Heart right ventricle (tissue), 16 donors: ENCODE results near the gene HACL1. TPM values are rescaled to one million over a fixed set of nuclear protein-coding genes. Genes with fewer than 3 reads are reported as not detected.
A peak's percentile ranks its signal among the peaks of the same experiment; 100 is the strongest.

Experiments
- ATAC-seq, 8 donors: fragments of 200-7000 bp; cut with Tn5 transposase; one replicate each; pipeline ENCODE4 v1.9.1; 2020; ENCODE audit warnings: mild to moderate bottlenecking in 8 of 8, moderate library complexity in 8 of 8, moderate number of reproducible peaks in 1 of 8
- DNase-seq, 2 donors: peaks; one replicate each; pipeline ENCODE4 v3.0.0-alpha.2; 2020
- H3K27ac ChIP-seq, 10 donors: fragments of 200-600 bp; sonication (generic) in 2 of 10; one replicate each; pipeline versions ENCODE4 v1.5.0 to v1.8.0; 2020 to 2022; ENCODE audit warnings: mild to moderate bottlenecking in 3 of 10
- H3K27me3 ChIP-seq, 7 donors: fragments of 200-600 bp; one replicate each; pipeline ENCODE4 v1.8.0; 2021 to 2022; ENCODE audit warnings: mild to moderate bottlenecking in 2 of 7
- H3K36me3 ChIP-seq, 9 donors: fragments of 200-600 bp; sonication (generic) in 1 of 9; one replicate each; pipeline versions ENCODE4 v1.5.0 to v1.8.0; 2020 to 2022; ENCODE audit warnings: mild to moderate bottlenecking in 2 of 9
- H3K4me1 ChIP-seq, 9 donors: fragments of 200-600 bp; sonication (generic) in 1 of 9; one replicate each; pipeline versions ENCODE4 v1.5.0 to v1.8.0; 2020 to 2022; ENCODE audit warnings: mild to moderate bottlenecking in 4 of 9
- H3K4me3 ChIP-seq, 10 donors: fragments of 200-600 bp; sonication (generic) in 2 of 10; one replicate each; pipeline versions ENCODE4 v1.5.0 to v1.8.0; 2020 to 2022; ENCODE audit warnings: mild to moderate bottlenecking in 7 of 10, moderate library complexity in 2 of 10
- H3K9me3 ChIP-seq, 11 donors: fragments of 200-600 bp in 10 of 11; sonication (generic) in 2 of 11; one replicate each; pipeline versions ENCODE4 v1.5.0 to v1.8.0; 2013 to 2022; ENCODE audit warnings: mild to moderate bottlenecking in 2 of 11, control low read depth in 1 of 11, moderate library complexity in 1 of 11
- whole genome bisulfite sequencing, 2 donors: extraction: QIAGEN DNeasy Blood & Tissue Kit; methylation state at CpG; one replicate each; pipeline ENCODE4 v1.1.7; 2013; ENCODE audit warnings: inconsistent platforms in 1 of 2; 5-methylcytosine and 5-hydroxymethylcytosine counted together
- intact Hi-C, 10 donors: fragments of 100-400 bp; cut with DNase I; formaldehyde crosslinking; loops; one replicate each; pipeline versions ENCODE4 v1.11.1 to v1.14.2; 2022
- polyA plus RNA-seq, 2 donors: library from polyadenylated mRNA; stranded (reverse); fragments of 200-250 nt; gene quantifications; one replicate each; pipeline ENCODE4 v1.2.3, GENCODE V29; 2013
- total RNA-seq, 10 donors: library from RNA; stranded (reverse); fragmentation: NEBNext Ultra II Directional in 3 of 10; extraction: Animal tissue kit (Norgen Biotek cat#: 25700) in 3 of 10; gene quantifications; one replicate each; pipeline versions ENCODE4 v1.2.1 to v1.2.4, GENCODE V29; 2021 to 2023
- TF ChIP-seq, protein P1 (sequence below), 9 donors: fragments of 200-600 bp; sonication (generic) in 2 of 9; IDR thresholded peaks; one replicate each; pipeline versions ENCODE4 v1.5.0 to v1.8.0; 2021 to 2022; ENCODE audit warnings: antibody characterized with exemption in 9 of 9, mild to moderate bottlenecking in 5 of 9, moderate library complexity in 1 of 9
- donor health status: Arrhythmogenic right ventricular cardiomyopathy.
- donor health status: ischemic (EF 13 %, LVEDD 7.1; RV severe dilation, severe dysfunction).
- donor health status: healthy with polysubstance abuse.
- donor health status: DM: no; HTN: yes; CAD: no.
- donor health status: DM: no; HTN: no; CAD: no.
- donor health status: ischemic (EF 25% LVEDD 6.9; RV normal size, moderate dysfunction).
- donor health status: ischemic (EF 25% LVEDD 5.7; RV mildly dilated, moderate dysfunction).
- donor health status: healthy.
- donor health status: DM: yes; HTN: yes; CAD: no.
- donor health status: Ischemic cardiomyopathy.
- donor health status: ischemic (EF 35%, LVEDD 5.7; RV mildly dilated, moderate dysfunction).
- donor health status: nonischemic (EF 11% LVEDD 7.7; RV severe dilation, severe dysfunction).
- donor health status: DM: yes; HTN: yes; CAD: no.
- donor health status: PGD.
- donor health status: ischemic (EF 29% LVEDD 5.4; RV normal size, mild dysfunction).
- donor health status: nonischemic (EF 23%, LVEDD 6.1; RV moderate dilation, normal function).

The HACL1 gene
- total and polyA plus RNA-seq, 12 donors = 7.5 to 20.5 (median 13.5) TPM

DNA sequence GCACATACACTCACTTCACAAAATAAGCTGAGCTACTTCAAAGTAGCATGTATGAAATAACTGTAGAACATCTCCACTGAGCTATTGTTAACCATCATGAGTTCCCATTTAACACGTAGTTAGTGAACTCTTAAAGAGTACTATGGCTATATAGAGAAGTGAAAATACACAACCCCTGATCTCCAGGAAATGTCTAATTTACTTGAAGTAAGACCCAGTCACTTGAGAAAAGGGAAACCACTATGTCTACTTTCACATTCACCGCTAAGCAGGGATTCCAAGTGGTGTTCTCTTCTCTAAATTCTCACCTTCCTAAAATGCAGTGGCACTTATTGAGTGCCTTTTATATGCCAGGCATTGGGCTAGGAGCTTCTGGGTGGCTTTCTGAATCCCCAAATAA, 44.9 kb downstream of the HACL1 start:
- no peaks in the 10 kb centered on the region for H3K9me3 ChIP-seq
- TF ChIP-seq, protein P1, sequence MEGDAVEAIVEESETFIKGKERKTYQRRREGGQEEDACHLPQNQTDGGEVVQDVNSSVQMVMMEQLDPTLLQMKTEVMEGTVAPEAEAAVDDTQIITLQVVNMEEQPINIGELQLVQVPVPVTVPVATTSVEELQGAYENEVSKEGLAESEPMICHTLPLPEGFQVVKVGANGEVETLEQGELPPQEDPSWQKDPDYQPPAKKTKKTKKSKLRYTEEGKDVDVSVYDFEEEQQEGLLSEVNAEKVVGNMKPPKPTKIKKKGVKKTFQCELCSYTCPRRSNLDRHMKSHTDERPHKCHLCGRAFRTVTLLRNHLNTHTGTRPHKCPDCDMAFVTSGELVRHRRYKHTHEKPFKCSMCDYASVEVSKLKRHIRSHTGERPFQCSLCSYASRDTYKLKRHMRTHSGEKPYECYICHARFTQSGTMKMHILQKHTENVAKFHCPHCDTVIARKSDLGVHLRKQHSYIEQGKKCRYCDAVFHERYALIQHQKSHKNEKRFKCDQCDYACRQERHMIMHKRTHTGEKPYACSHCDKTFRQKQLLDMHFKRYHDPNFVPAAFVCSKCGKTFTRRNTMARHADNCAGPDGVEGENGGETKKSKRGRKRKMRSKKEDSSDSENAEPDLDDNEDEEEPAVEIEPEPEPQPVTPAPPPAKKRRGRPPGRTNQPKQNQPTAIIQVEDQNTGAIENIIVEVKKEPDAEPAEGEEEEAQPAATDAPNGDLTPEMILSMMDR (IDR thresholded peaks at IDR 0.05) = no peak
- peaks cover 0 to 15% (median 0%) of the 10 kb centered on the region in 9 donors for H3K4me1 ChIP-seq
- H3K36me3 ChIP-seq = peaks cover 0 to 33% (median 4%) of the 10 kb centered on the region in 9 donors
- 79 to 81% methylated on average over 2 of the region's 2 CpGs for WGBS, 2 donors
- peak in 6 of 8 donors; percentile 23 to 59 (median 48) for ATAC-seq
- no peaks in the 10 kb centered on the region for H3K27me3 ChIP-seq
- no peak overlapping the region for H3K4me3 ChIP-seq
- H3K27ac ChIP-seq = peak overlapping the region in 2 of 10 donors; percentile 26 to 73
- no peak for DNase-seq
- intact Hi-C loops = loop anchor here (2.0 to 10.0 kb wide), 10 partner anchors 122 to 442 kb away; partner anchors contain the start of genes EAF1 (in 5 of the 10), METTL6 (in 5 of the 10) and CAPN7 (in 3 of the 10)

DNA sequence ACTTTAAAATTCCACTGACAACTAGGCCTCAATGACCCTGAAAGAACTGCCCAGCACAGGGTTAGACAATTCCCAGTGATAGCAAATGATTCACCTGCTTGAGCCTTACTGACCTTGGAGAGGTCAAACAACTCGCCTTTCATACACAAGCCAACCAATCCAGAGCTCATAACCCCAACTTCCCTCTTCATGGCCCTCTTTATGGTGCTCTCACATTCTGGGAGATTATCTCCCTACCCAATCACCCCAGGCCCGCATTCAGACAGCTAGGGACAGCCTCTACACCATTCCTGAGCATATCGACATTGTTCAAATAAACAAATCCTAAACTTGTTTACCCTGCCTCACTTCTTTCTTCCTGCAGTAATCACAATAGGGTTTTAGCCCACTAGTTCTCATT, 47.6 kb downstream of the HACL1 start:
- TF ChIP-seq, protein P1 (IDR thresholded peaks at IDR 0.05) = no peak
- Histone ChIP-seq H3K4me1 (peaks cover 0 to 15% (median 0%) of the 10 kb centered on the region in 9 donors), H3K9me3 (no peaks in the 10 kb centered on the region), H3K27ac (no peak overlapping the region), H3K27me3 (no peaks in the 10 kb centered on the region), H3K36me3 (peaks cover 0 to 7% (median 0%) of the 10 kb centered on the region in 9 donors), H3K4me3 (no peak overlapping the region)
- intact Hi-C loops = loop anchor here in 6 of 10 donors (5.0 to 10.0 kb wide), 5 partner anchors 119 to 439 kb away; partner anchors contain the start of gene CAPN7 (in 2 of the 6)
- DNase-seq (no peak), ATAC-seq (no peak)
- 79 to 80% methylated on average over 3 of the region's 3 CpGs for WGBS, 2 donors

DNA sequence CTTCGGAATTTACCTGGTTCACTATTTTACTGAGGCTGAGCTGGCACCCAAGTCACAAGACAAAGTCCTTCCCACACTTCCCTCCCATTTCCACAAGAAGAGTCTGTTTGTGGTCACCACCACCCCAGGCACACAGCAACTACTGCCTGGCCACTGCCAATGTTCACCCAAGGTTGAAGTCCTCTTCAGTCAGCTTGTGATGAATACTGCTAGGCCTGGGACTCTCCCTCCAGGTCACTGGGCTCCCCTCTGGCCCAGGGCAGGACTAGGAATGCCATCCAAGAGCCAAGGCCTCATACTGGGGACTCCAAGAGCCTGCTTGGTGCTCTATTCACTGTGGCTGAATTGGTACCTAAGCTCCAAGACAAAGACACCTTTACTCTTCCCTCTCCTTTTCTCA, 49.5 kb downstream of the HACL1 start:
- intact Hi-C loops = loop anchor here in 6 of 10 donors (5.0 to 10.0 kb wide), 5 partner anchors 117 to 437 kb away; partner anchors contain the start of gene CAPN7 (in 2 of the 6)
- no peak for DNase-seq
- Histone ChIP-seq H3K4me3 (no peak overlapping the region), H3K36me3 (peaks cover 0 to 7% (median 0%) of the 10 kb centered on the region in 9 donors), H3K27me3 (no peaks in the 10 kb centered on the region), H3K27ac (no peak overlapping the region), H3K9me3 (no peaks in the 10 kb centered on the region), H3K4me1 (peaks cover 0 to 6% (median 0%) of the 10 kb centered on the region in 9 donors)
- TF ChIP-seq, protein P1 (IDR thresholded peaks at IDR 0.05) = no peak
- ATAC-seq = no peak
- WGBS, 2 donors = 86 to 87% methylated on average over 1 of the region's 1 CpG

DNA sequence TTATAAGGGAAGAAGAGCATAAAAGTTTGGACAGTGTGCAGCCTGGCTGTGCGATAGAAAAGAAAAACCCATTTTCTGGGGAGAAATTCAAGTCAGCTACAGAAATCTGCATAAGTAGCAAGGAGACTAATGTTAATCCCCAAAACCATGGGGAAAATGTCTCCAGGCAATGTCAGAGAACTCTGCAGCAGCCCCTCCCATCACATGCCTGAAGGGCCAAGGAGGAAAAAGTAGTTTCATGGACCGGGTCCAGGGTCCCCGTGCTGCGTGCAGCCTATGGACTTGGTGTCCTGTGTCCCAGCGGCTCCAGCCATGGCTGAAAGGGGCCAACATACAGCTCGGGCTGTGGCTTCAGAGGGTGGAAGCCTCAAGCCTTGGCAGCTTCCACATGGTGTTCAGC, 51.5 kb downstream of the HACL1 start:
- 91 to 95% methylated on average over 6 of the region's 6 CpGs for WGBS, 2 donors
- no peak overlapping the region for H3K27ac ChIP-seq
- TF ChIP-seq, protein P1 (IDR thresholded peaks at IDR 0.05) = no peak
- no peak overlapping the region for H3K4me3 ChIP-seq
- no peaks in the 10 kb centered on the region for H3K36me3 ChIP-seq
- ATAC-seq (no peak), DNase-seq (no peak)
- intact Hi-C loops = loop anchor here in 6 of 10 donors (5.0 to 10.0 kb wide), 5 partner anchors 115 to 435 kb away; partner anchors contain the start of gene CAPN7 (in 2 of the 6)
- peaks cover 0 to 4% (median 0%) of the 10 kb centered on the region in 9 donors for H3K4me1 ChIP-seq
- no peaks in the 10 kb centered on the region for H3K9me3 ChIP-seq
- H3K27me3 ChIP-seq = no peaks in the 10 kb centered on the region
